Muscle layer of colon (tissue), 2 donors: ENCODE results near the gene PACSIN1.

Experiments used
- H3K27ac ChIP-seq: one replicate; pipeline ENCODE4 v1.7.0; 2013; ENCODE audit warnings: low read depth, mild to moderate bottlenecking, low read length, moderate library complexity
- H3K27me3 ChIP-seq, 2 donors: one replicate each; pipeline ENCODE4 v1.7.0; 2013; ENCODE audit warnings: low read length in 2 of 2, mild to moderate bottlenecking in 2 of 2; ENCODE audit not compliant: insufficient read depth in 2 of 2, control insufficient read depth in 1 of 2
- H3K36me3 ChIP-seq: one replicate; pipeline ENCODE4 v1.7.0; 2013; ENCODE audit warnings: mild to moderate bottlenecking, low read length; ENCODE audit not compliant: insufficient read depth
- H3K4me1 ChIP-seq: one replicate; pipeline ENCODE4 v1.7.0; 2013; ENCODE audit warnings: mild to moderate bottlenecking, low read length; ENCODE audit not compliant: insufficient read depth
- H3K4me3 ChIP-seq, 2 donors: one replicate each; pipeline ENCODE4 v1.7.0; 2013; ENCODE audit warnings: low read length in 2 of 2, low read depth in 1 of 2, mild to moderate bottlenecking in 1 of 2, moderate library complexity in 1 of 2
- H3K9ac ChIP-seq: one replicate; pipeline ENCODE4 v1.7.0; 2013; ENCODE audit warnings: low read length
- H3K9me3 ChIP-seq: one replicate; pipeline ENCODE4 v1.7.0; 2013; ENCODE audit warnings: mild to moderate bottlenecking, low read length
- donor health status: abdominal sarcoma.
- donor health status: Adenocarcinoma of cecum.

Gene PACSIN1

GRCh38 chr6:34438705-34439104 is 27.2 kb upstream of the PACSIN1 start:
- H3K27me3 ChIP-seq: no peaks in the 10 kb centered on the region

DNA sequence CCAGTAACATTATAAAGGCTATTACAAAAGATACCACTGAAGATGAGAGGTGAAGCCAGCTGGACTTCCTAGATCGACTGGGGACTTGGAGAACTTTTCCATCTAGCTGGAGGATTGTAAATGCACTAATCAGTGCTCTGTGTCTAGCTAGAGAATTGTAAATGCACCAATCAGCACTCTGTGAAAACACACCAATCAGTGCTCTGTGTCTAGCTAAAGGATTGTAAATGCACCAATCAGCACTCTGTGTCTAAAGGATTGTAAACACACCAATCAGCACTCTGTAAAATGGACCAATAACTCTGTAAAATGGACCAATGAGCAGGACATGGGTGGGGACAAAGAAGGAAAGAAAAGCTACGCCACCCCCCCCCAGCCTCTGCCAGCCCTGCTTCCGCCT is 26.4 kb upstream of the PACSIN1 start:
- Histone ChIP-seq H3K4me1 (no peaks in the 10 kb centered on the region), H3K27ac (no peak overlapping the region), H3K9ac (no peak overlapping the region), H3K36me3 (no peaks in the 10 kb centered on the region), H3K4me3 (no peak overlapping the region), H3K27me3 (no peaks in the 10 kb centered on the region), H3K9me3 (no peaks in the 10 kb centered on the region)

More at GRCh38 chr6:34438705-34439104, 27.2 kb upstream of the PACSIN1 start:
- no peak overlapping the region for H3K9ac ChIP-seq
- no peaks in the 10 kb centered on the region for H3K4me1 ChIP-seq
- H3K27ac ChIP-seq: no peak overlapping the region
- no peak overlapping the region for H3K4me3 ChIP-seq
- no peaks in the 10 kb centered on the region for H3K9me3 ChIP-seq
- H3K36me3 ChIP-seq: no peaks in the 10 kb centered on the region

DNA sequence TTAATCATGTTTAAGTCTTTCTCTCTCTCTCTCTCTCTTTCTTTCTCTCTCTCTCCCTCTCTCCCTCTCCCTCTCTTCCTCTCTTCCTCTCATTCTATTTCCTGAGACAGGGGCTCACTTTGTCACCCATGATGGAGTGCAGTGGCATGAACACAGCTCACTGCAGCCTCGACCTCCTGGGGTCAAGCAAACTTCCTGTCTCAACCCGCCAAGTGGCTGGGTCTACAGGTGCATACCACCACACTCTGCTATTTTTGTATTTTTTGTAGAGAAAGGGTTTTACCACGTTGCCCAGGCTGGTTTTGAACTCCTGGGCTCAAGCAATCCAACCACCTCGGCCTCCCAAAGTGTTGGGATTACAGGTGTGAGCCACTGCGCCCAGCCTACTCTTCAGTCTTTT is 24.4 kb upstream of the PACSIN1 start:
- H3K27ac ChIP-seq: no peak overlapping the region
- no peaks in the 10 kb centered on the region for H3K9me3 ChIP-seq
- no peaks in the 10 kb centered on the region for H3K36me3 ChIP-seq
- H3K27me3 ChIP-seq: no peaks in the 10 kb centered on the region
- H3K4me3 ChIP-seq: no peak overlapping the region
- H3K4me1 ChIP-seq: no peaks in the 10 kb centered on the region
- no peak overlapping the region for H3K9ac ChIP-seq

DNA sequence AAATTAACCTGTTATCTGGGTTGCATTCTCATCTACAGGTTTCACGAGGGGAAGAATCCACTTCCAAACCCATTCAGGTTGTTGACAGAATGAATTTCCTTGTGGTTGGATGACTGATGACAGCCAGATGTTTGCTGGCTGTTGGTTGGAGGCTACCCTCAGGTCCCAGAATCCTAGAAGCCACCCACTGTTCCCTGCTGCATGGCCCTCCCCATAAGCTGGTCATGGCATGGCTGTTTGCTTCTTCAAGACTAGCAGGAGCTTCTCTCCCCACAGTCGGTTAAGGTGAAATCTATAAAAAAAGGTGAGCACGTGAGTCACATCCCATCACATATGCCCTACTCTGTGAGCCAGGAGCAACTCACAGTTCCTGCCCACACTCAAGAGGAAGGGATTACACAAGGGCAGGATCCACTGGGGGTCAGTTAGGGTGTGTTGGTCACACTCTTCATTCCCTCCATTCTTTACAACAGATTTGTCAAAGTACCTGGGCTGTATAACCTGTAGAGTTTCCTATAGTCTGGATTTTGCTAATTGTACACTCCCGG is 20.5 kb upstream of the PACSIN1 start:
- Histone ChIP-seq H3K9ac (no peak overlapping the region), H3K36me3 (no peaks in the 10 kb centered on the region), H3K27me3 (no peaks in the 10 kb centered on the region), H3K9me3 (no peaks in the 10 kb centered on the region), H3K4me3 (no peak overlapping the region), H3K27ac (no peak overlapping the region), H3K4me1 (no peaks in the 10 kb centered on the region)

- no peaks in the 10 kb centered on the region for H3K27me3 ChIP-seq
- H3K27ac ChIP-seq: no peak overlapping the region
- H3K9ac ChIP-seq: no peak overlapping the region
- no peaks in the 10 kb centered on the region for H3K36me3 ChIP-seq
- H3K4me3 ChIP-seq: no peak overlapping the region
- H3K9me3 ChIP-seq: no peaks in the 10 kb centered on the region
- H3K4me1 ChIP-seq: no peaks in the 10 kb centered on the region
Observed at GRCh38 chr6:34447386-34447785, 18.5 kb upstream of the PACSIN1 start.

DNA sequence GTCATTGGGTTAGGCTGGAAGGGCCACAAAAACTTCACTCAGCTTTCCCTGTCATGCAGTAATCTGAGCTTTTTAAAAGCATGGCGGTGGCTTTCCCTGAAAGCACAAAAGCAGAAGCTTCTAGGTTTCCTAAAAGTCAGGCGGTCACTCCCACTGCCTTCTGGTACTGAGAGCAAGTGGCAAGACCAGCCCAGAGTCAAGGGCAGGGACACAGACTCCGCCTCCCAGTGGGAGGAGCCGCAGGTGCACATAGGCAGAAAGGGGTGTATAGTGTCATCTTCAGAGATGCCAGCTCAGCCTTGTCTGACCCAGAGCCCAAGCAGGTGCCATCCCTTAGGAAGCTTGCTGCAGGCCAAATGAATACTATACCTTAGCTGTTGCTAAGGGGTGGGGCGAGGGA is 18.0 kb upstream of the PACSIN1 start:
- no peak overlapping the region for H3K9ac ChIP-seq
- no peaks in the 10 kb centered on the region for H3K9me3 ChIP-seq
- no peaks in the 10 kb centered on the region for H3K36me3 ChIP-seq
- no peak overlapping the region for H3K27ac ChIP-seq
- no peak overlapping the region for H3K4me3 ChIP-seq
- H3K4me1 ChIP-seq: no peaks in the 10 kb centered on the region
- H3K27me3 ChIP-seq: no peaks in the 10 kb centered on the region

DNA sequence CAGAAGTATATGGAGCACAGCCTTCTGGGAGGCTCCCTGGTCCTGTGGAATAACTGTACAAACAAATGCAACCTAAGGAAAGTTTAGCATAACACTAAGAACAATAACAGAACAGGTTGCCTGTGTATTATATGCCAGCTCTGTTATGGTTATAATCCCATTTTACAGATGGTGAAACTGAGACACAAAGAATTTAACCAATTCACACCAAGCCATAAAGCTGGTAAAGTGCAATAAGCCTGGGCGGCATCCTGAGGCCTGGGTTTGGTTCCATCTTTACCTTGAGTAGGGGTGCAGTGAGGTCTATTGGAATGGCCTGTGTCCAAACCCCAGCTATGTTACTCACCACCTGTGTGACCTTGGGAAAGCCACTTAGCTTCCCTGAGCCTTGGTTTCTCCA is 14.7 kb upstream of the PACSIN1 start:
- Histone ChIP-seq H3K9ac (no peak overlapping the region), H3K27ac (no peak overlapping the region), H3K36me3 (no peaks in the 10 kb centered on the region), H3K4me1 (no peaks in the 10 kb centered on the region), H3K27me3 (no peaks in the 10 kb centered on the region), H3K9me3 (no peaks in the 10 kb centered on the region), H3K4me3 (no peak overlapping the region)

DNA sequence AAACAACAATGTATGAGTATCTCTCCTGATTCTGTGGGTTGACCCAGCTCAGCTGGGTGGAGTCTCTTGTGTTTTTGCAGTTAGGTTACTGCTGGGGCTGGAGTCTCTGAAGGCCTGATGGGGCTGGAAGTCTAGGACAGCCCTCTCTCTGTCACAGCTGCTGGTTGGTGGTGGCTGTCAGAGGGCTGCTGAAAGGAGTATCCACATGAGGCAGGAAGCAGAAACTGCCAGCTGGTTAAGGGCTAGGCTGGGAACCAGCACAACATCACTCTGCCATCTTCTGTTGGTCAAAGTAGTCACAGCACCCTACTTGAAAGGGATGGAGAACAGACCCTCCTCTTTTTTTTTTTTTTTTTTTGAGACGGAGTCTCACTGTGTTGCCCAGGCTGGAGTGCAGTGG is 10.0 kb upstream of the PACSIN1 start:
- H3K36me3 ChIP-seq: no peaks in the 10 kb centered on the region
- no peaks in the 10 kb centered on the region for H3K9me3 ChIP-seq
- no peak overlapping the region for H3K4me3 ChIP-seq
- H3K4me1 ChIP-seq: no peaks in the 10 kb centered on the region
- no peak overlapping the region for H3K27ac ChIP-seq
- H3K9ac ChIP-seq: no peak overlapping the region
- H3K27me3 ChIP-seq: no peaks in the 10 kb centered on the region

- no peaks in the 10 kb centered on the region for H3K27me3 ChIP-seq
- no peaks in the 10 kb centered on the region for H3K9me3 ChIP-seq
- no peaks in the 10 kb centered on the region for H3K4me1 ChIP-seq
- H3K4me3 ChIP-seq: no peak overlapping the region
- no peak overlapping the region for H3K27ac ChIP-seq
- no peaks in the 10 kb centered on the region for H3K36me3 ChIP-seq
- H3K9ac ChIP-seq: no peak overlapping the region
Observed at GRCh38 chr6:34457382-34457741, 8.5 kb upstream of the PACSIN1 start.

DNA sequence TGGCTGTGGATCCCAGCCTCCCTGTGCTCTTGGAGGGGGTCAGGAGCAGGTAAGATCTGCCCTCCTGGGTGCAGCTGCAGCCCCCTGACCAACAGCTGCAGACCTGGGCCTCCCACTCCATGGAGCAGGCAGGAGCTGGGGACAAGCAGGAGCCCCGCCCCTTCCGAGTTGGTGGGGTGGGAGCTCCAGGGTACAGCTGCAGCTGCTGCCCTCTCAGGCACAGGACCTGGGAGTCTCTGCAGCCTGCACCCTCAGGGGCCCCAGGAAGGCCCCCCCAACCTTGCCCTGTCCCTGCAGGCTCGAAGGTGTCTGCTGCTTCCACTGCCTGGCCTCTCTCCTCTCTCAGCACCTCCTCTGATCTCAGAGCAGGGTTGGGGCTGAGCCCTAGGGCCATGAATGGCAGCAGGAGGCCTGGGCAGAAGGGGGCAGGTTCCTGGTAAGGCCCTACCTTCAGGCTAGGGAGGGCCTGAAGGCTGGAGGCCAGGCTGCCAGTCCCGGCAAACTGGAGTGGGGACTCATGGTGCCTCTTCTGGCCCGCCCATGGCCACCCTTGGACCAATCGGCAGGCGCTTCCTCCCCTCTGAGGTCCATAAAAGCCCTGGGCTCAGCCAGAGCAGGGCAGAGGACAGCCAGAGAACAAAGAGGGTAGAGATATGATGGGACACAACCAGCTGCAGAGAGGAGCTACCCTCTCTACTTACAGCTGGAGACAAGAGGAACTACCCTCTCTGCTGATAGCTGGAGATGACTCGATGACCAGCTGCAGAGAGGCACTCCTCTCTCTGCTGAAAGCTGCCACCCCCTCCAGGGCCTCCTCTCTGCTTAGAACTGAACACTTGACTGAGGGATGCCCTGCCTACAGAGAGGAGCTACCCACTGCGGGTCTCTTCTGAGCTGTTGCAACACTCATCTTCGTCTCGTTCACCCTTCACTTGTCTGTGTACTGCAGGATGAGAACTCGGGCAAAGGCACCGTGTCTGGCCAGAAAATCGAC is 7.8 kb upstream of the PACSIN1 start:
- no peak overlapping the region for H3K9ac ChIP-seq
- no peaks in the 10 kb centered on the region for H3K36me3 ChIP-seq
- H3K27ac ChIP-seq: no peak overlapping the region
- H3K9me3 ChIP-seq: no peaks in the 10 kb centered on the region
- H3K27me3 ChIP-seq: no peaks in the 10 kb centered on the region
- H3K4me3 ChIP-seq: no peak overlapping the region
- H3K4me1 ChIP-seq: no peaks in the 10 kb centered on the region

- Histone ChIP-seq H3K9ac (no peak overlapping the region), H3K27me3 (peaks cover under 1 to 2% of the 10 kb centered on the region in 2 donors), H3K4me1 (no peaks in the 10 kb centered on the region), H3K36me3 (no peaks in the 10 kb centered on the region), H3K9me3 (no peaks in the 10 kb centered on the region), H3K4me3 (no peak overlapping the region), H3K27ac (no peak overlapping the region)
Observed at GRCh38 chr6:34459899-34460593, 5.8 kb upstream of the PACSIN1 start.
